ENCODE data around the gene GPR137B. TPM values are rescaled to one million over a fixed set of nuclear protein-coding genes. Genes with fewer than 3 reads are reported as not detected.

Gene GPR137B
- total and polyA plus RNA-seq, 2 of the 4 experiments (the other 2 are of a cell fraction), result 4.5 to 12.3 TPM

GRCh38 chr1:236175642-236176336 is 33.5 kb downstream of the GPR137B start:
- Histone ChIP-seq H3K4ac (ENCODE audit: low read depth, low read length) (no peak overlapping the region), H3K27me3 (ENCODE audit: control insufficient read depth, insufficient read depth, low read length) (no peaks in the 10 kb centered on the region), H3K27ac (ENCODE audit: insufficient read depth, low read length) (no peak overlapping the region), H2BK120ac (ENCODE audit: low read depth, low read length) (no peak overlapping the region), H3K9ac (ENCODE audit: low read depth, low read length) (no peak overlapping the region), H4K8ac (ENCODE audit: low read depth in 2 of 2, low read length in 2 of 2) (no peak overlapping the region), H2AFZ (replicated peaks; ENCODE audit: low read length, poor library complexity) (peak overlapping the region; percentile 60), H2AK5ac (ENCODE audit: low read depth, low read length) (no peak overlapping the region), H2BK5ac (ENCODE audit: low read depth, low read length, poor library complexity, severe bottlenecking) (no peak overlapping the region), H2BK20ac (ENCODE audit: low read depth, low read length) (no peak overlapping the region), H3K9me3 (ENCODE audit: control insufficient read depth, insufficient read depth, low read length) (no peaks in the 10 kb centered on the region), H4K91ac (ENCODE audit: insufficient read depth, low read depth, low read length) (no peak overlapping the region), H3K79me1 (ENCODE audit: low read depth in 1 of 2, low read length in 2 of 2) (no peaks in the 10 kb centered on the region), H4K5ac (ENCODE audit: low read depth, low read length) (no peak overlapping the region), H3K23ac (ENCODE audit: low read depth, low read length) (no peak overlapping the region), H2BK15ac (ENCODE audit: low read depth, low read length) (no peak overlapping the region), H3K4me3 (ENCODE audit: insufficient read depth, low read depth, low read length) (no peak overlapping the region), H3K9me1 (ENCODE audit: insufficient read depth, low read length) (no peaks in the 10 kb centered on the region; the same call in 1 of the 2 replicates), H3K4me2 (ENCODE audit: low read depth, low read length) (no peak overlapping the region), H4K20me1 (ENCODE audit: insufficient read depth, low read length) (no peaks in the 10 kb centered on the region), H3K14ac (replicated peaks; ENCODE audit: low read depth, low read length) (no peak overlapping the region), H2AK9ac (replicated peaks; ENCODE audit: low read depth, low read length, poor library complexity) (no peak overlapping the region), H3K18ac (ENCODE audit: low read depth, low read length) (no peak overlapping the region), H3K36me3 (ENCODE audit: control insufficient read depth, insufficient read depth, low read length) (peaks cover 6% of the 10 kb centered on the region), H3K56ac (ENCODE audit: extremely low read depth, insufficient read depth, low read length) (no peak overlapping the region), H3K4me1 (ENCODE audit: control insufficient read depth, insufficient read depth, low read length) (peaks cover 2% of the 10 kb centered on the region; the same call in 1 of the 2 replicates)
- dilution Hi-C loops (cut with HindIII; ENCODE audit: low sequenced_read_pairs, unreplicated experiment), result no loop called here
- in situ Hi-C loops (cut with MboI; ENCODE audit: low sequenced_read_pairs), result no loop called here
- BruUV-seq (replicated peaks), result no TSS peak
- TF ChIP-seq CTCF (conservative IDR thresholded peaks at IDR 0.05; ENCODE audit: low read depth, low read length) (no peak), NFE2L2 (IDR thresholded peaks at IDR 0.05; ENCODE audit: low read depth, low read length) (no peak), RFX5 (IDR thresholded peaks at IDR 0.05; ENCODE audit: low read depth, low read length) (no peak), BHLHE40 (IDR thresholded peaks at IDR 0.05; ENCODE audit: low read depth, low read length) (no peak), USF2 (IDR thresholded peaks at IDR 0.05; ENCODE audit: low read depth, low read length) (no peak), RAD21 (IDR thresholded peaks at IDR 0.05; ENCODE audit: low read length) (no peak), MXI1 (IDR thresholded peaks at IDR 0.05; ENCODE audit: borderline replicate concordance, low read depth, low read length) (no peak)
- WGBS, 2 experiments (ENCODE audit: extremely low coverage in 2 of 2, insufficient read length in 1 of 2), result 20% methylated on average over 1 of the region's 12 CpGs; no CpG with 5 or more reads in 1 of the 2 experiments
- no peak for ATAC-seq (ENCODE audit: low read depth)
- ChIA-PET CTCF (no interaction called here), POLR2A (ENCODE audit: unreplicated experiment) (interaction anchor here (0.6 kb wide), 1 partner anchor 30 kb away, joined by 3 read pairs; no protein-coding TSS in a partner anchor)
- DNase-seq, result no peak
- intact Hi-C loops (cut with micrococcal nuclease), result no loop called here
